Stomach (tissue), 9 donors: ENCODE data around the gene PRELID3B. TPM values are rescaled to one million over a fixed set of nuclear protein-coding genes. Genes with fewer than 3 reads are reported as not detected.

Source experiments
- DNase-seq, 2 donors: peaks; one replicate each; pipeline versions ENCODE4 v3.0.0 to v3.0.0-alpha.2; 2013 to 2019
- H3K27ac ChIP-seq, 5 donors: fragments of 200-600 bp in 4 of 5; sonication (generic) in 4 of 5; one replicate each; pipeline ENCODE4 v1.5.1; 2013 to 2019; ENCODE audit warnings: mild to moderate bottlenecking in 1 of 5, moderate library complexity in 1 of 5
- H3K27me3 ChIP-seq, 3 donors: fragments of 200-600 bp; sonication (generic); one replicate each; pipeline ENCODE4 v1.5.1; 2017 to 2019; ENCODE audit warnings: mixed run types in 1 of 3
- H3K36me3 ChIP-seq, 4 donors: fragments of 200-600 bp; sonication (generic); 1 replicate in 3 of 4; 2 replicates in 1 of 4; pipeline ENCODE4 v1.5.1; 2016 to 2019
- H3K4me1 ChIP-seq, 4 donors: fragments of 200-600 bp; sonication (generic); one replicate each; pipeline ENCODE4 v1.5.1; 2016 to 2019
- H3K4me3 ChIP-seq, 4 donors: fragments of 200-600 bp; sonication (generic) in 3 of 4; one replicate each; pipeline ENCODE4 v1.5.1; 2016 to 2019; ENCODE audit warnings: mild to moderate bottlenecking in 1 of 4
- H3K9me3 ChIP-seq, 4 donors: fragments of 200-600 bp; sonication (generic); one replicate each; pipeline ENCODE4 v1.5.1; 2016 to 2019
- EP300 ChIP-seq: sonication (generic); formaldehyde crosslinking; IDR thresholded peaks from one replicate; pipeline ENCODE4 v1.6.1; 2017; ENCODE audit warnings: antibody characterized with exemption
- POLR2A ChIP-seq, 4 donors: fragments of 450-650 bp; IDR thresholded peaks; one replicate each; pipeline ENCODE4 v1.6.1; 2016; ENCODE audit warnings: antibody characterized with exemption in 4 of 4, control low read depth in 2 of 4, mild to moderate bottlenecking in 1 of 4, moderate library complexity in 1 of 4
- POLR2AphosphoS5 ChIP-seq, 3 donors: sonication (generic); formaldehyde crosslinking; IDR thresholded peaks; one replicate each; pipeline ENCODE4 v1.6.1; 2016; ENCODE audit warnings: antibody characterized with exemption in 3 of 3
- WGBS, 5 donors: extraction: QIAGEN DNeasy Blood & Tissue Kit in 3 of 5; methylation state at CpG; one replicate each; pipeline versions ENCODE4 v1.1.5 to v1.1.7; 2013 to 2018; 5-methylcytosine and 5-hydroxymethylcytosine counted together
- intact Hi-C: fragments of 100-400 bp; cut with DNase I; formaldehyde crosslinking; loops from one replicate; pipeline ENCODE4 v1.15.1; 2023; ENCODE audit warnings: low total_unique reads
- polyA plus RNA-seq, 3 donors: library from polyadenylated mRNA; stranded (reverse); fragments of 200-250 nt; gene quantifications; one replicate each; pipeline ENCODE4 v1.2.3, GENCODE V29; 2013
- total RNA-seq, 5 donors: library from RNA; depleted of rRNA; stranded (reverse); fragments of >200 nt; gene quantifications; one replicate each; pipeline versions ENCODE4 v1.1.0 to v1.2.3, GENCODE V29; 2014 to 2016
- TF ChIP-seq, protein P1 (sequence below), 7 experiments: fragments of 450-650 bp in 4 of 7; fragments of 200-600 bp in 3 of 7; sonication (generic) in 3 of 7; IDR thresholded peaks; one replicate each; pipeline ENCODE4 v1.5.1; 2016 to 2019; ENCODE audit warnings: antibody characterized with exemption in 7 of 7, control low read depth in 2 of 7, mild to moderate bottlenecking in 1 of 7
- donor health status: healthy with polysubstance abuse.
- donor health status: Bipolar disorder and iron deficiency.
- donor health status: healthy.

The PRELID3B gene
- total and polyA plus RNA-seq, 8 donors: 20.0 to 322 (median 56.1) TPM

DNA sequence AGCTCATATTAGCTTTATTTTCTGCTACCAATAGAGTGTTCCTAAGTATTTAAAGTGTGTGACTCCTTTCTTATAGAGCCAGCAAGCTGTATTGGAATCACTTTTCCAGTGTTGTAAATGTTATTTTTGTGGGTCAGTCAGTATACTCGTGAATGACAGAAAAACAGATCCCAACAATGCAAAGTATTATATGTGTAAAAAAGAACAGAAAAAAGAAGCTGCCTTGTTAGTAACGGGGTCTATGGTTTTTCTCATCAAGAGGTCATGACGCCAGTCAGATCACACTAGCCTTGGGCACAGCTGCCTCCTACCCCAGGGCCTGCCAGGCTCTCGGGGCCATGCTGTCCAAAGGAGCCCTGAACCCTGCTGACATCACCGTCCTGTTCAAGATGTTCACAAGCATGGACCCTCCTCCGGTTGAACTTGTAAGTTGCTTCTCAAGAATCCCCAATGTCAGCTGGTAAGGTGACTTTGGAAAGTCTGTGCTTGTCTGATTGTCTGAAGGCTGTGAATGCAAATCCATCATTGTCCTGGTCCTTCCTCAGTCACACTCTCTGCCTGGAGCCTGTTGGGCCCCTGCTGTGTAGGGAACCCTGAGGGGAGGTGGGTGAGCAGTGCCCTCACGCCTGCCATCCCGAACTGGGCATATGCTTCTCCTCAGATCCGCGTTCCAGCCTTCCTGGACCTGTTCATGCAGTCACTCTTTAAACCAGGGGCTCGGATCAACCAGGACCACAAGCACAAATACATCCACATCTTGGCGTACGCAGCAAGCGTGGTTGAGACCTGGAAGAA, 51.7 kb downstream of the PRELID3B start:
- no peaks in the 10 kb centered on the region for H3K9me3 ChIP-seq
- H3K27me3 ChIP-seq: no peaks in the 10 kb centered on the region
- TF ChIP-seq POLR2AphosphoS5 (IDR thresholded peaks at IDR 0.05) (no peak), EP300 (no peak), POLR2A (IDR thresholded peaks at IDR 0.05) (no peak)
- TF ChIP-seq, protein P1, sequence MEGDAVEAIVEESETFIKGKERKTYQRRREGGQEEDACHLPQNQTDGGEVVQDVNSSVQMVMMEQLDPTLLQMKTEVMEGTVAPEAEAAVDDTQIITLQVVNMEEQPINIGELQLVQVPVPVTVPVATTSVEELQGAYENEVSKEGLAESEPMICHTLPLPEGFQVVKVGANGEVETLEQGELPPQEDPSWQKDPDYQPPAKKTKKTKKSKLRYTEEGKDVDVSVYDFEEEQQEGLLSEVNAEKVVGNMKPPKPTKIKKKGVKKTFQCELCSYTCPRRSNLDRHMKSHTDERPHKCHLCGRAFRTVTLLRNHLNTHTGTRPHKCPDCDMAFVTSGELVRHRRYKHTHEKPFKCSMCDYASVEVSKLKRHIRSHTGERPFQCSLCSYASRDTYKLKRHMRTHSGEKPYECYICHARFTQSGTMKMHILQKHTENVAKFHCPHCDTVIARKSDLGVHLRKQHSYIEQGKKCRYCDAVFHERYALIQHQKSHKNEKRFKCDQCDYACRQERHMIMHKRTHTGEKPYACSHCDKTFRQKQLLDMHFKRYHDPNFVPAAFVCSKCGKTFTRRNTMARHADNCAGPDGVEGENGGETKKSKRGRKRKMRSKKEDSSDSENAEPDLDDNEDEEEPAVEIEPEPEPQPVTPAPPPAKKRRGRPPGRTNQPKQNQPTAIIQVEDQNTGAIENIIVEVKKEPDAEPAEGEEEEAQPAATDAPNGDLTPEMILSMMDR (IDR thresholded peaks at IDR 0.05): no peak
- no peak for DNase-seq
- whole genome bisulfite sequencing, 5 donors: 92 to 95% (median 94%) methylated on average over 14 of the region's 14 CpGs
- intact Hi-C loops: no loop called here
- H3K36me3 ChIP-seq: peaks cover 84 to 100% (median 100%) of the 10 kb centered on the region in 4 donors
- peaks cover 0 to 22% (median 3%) of the 10 kb centered on the region in 4 donors for H3K4me1 ChIP-seq
- H3K27ac ChIP-seq: no peak overlapping the region
- H3K4me3 ChIP-seq: no peak overlapping the region

DNA sequence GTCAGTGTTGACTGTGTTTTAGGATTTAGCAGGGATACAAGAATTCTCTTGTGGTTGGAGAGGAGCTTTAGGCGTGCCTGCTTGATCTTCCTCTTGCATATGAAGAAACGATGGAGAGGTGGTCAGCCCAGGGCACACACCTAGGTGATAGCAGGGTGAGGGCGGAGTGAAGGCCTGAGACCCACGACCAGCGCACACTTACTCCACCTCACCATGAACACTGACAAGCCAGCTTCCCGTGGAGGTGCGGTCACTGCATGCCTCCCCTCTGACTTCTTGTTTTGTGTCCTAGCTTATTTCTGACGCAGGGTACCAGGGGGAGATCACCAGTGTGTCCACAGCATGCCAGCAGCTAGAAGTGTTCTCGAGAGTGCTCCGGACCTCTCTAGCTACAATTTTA, 53.4 kb downstream of the PRELID3B start:
- H3K4me3 ChIP-seq: no peak overlapping the region
- intact Hi-C loops: loop anchor here (10.0 kb wide), 2 partner anchors 56 to 84 kb away; partner anchors contain the start of gene PRELID3B
- no peaks in the 10 kb centered on the region for H3K27me3 ChIP-seq
- peaks cover under 1 to 23% (median 10%) of the 10 kb centered on the region in 4 donors for H3K4me1 ChIP-seq
- peaks cover 72 to 84% (median 83%) of the 10 kb centered on the region in 4 donors for H3K36me3 ChIP-seq
- H3K9me3 ChIP-seq: no peaks in the 10 kb centered on the region
- TF ChIP-seq POLR2AphosphoS5 (IDR thresholded peaks at IDR 0.05): no peak
- no peak for TF ChIP-seq EP300
- TF ChIP-seq, protein P1 (IDR thresholded peaks at IDR 0.05): no peak
- TF ChIP-seq POLR2A (IDR thresholded peaks at IDR 0.05): no peak
- DNase-seq: no peak
- H3K27ac ChIP-seq: no peak overlapping the region
- 86 to 94% (median 90%) methylated on average over 10 of the region's 10 CpGs for WGBS, 5 donors

DNA sequence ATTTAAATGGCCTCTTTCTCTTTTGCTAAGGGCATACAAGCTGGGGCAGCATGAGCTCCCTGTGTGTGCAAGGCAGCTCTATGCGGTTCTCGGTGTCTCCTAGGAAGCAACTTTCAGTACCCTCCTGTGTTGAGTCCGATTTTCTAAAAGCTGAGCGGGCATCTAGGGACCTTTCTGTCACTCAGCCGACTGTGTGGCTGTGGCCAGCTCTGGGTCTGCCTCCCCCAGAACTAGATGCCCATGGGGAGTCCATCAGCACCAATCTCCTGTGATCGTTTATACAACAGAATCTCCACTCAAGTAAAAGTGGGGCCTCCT, 54.1 kb downstream of the PRELID3B start:
- DNase-seq: peak in 1 of 2 donors; percentile 15
- intact Hi-C loops: loop anchor here (10.0 kb wide), 2 partner anchors 56 to 84 kb away; partner anchors contain the start of gene PRELID3B
- Histone ChIP-seq H3K4me3 (no peak overlapping the region), H3K4me1 (peaks cover 7 to 30% (median 16%) of the 10 kb centered on the region in 4 donors), H3K9me3 (no peaks in the 10 kb centered on the region), H3K27ac (no peak overlapping the region), H3K27me3 (no peaks in the 10 kb centered on the region), H3K36me3 (peaks cover 66 to 77% (median 77%) of the 10 kb centered on the region in 4 donors)
- TF ChIP-seq, protein P1 (IDR thresholded peaks at IDR 0.05): no peak
- TF ChIP-seq POLR2A (IDR thresholded peaks at IDR 0.05) (no peak), EP300 (no peak), POLR2AphosphoS5 (IDR thresholded peaks at IDR 0.05) (no peak)
- 86 to 94% (median 89%) methylated on average over 6 of the region's 6 CpGs for WGBS, 5 donors

DNA sequence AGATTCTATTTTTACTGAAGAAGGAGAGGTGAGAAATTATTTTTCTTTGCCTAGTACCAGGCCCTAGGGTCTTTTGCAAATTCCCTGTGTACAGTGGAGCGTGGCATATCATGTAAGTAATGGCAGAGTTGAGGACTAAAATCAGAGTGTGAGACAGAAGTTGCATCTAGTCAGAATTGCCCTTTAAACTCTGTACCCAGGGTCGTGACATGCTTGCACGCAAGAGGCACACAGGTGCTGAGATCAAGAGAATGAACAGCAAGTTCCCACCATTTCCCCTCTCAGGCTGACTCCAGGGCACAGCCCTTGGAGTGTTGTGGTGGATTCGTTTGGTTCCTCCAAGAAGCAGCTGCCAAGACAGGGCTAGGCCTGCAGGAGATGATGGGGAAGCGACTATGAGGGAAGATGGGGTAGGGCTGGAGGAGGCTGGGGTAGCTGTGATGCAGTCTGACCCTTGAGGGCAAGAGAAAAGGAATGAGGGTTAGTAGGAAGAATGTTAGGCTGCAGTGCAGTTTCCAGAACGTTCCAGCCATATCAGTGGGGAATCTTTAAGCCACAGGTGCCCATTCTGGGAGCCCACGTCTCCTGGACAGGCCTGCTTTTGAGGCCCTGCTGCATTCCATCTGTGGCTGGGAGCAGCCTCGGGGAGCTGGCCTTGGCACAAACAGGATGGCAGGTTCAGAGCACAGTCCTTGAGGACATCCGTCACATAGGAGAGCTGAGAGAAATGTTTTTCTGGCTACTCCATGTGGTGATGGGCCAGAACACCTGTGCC, 54.6 kb downstream of the PRELID3B start:
- H3K27ac ChIP-seq: no peak overlapping the region
- H3K4me3 ChIP-seq: no peak overlapping the region
- peaks cover 60 to 71% (median 71%) of the 10 kb centered on the region in 4 donors for H3K36me3 ChIP-seq
- intact Hi-C loops: loop anchor here (10.0 kb wide), 2 partner anchors 57 to 83 kb away; partner anchors contain the start of gene PRELID3B
- 88 to 93% (median 90%) methylated on average over 8 to 9 of the region's 9 CpGs for WGBS, 5 donors
- TF ChIP-seq POLR2A (IDR thresholded peaks at IDR 0.05) (no peak), EP300 (no peak), POLR2AphosphoS5 (IDR thresholded peaks at IDR 0.05) (no peak)
- TF ChIP-seq, protein P1 (IDR thresholded peaks at IDR 0.05): no peak
- H3K27me3 ChIP-seq: no peaks in the 10 kb centered on the region
- no peaks in the 10 kb centered on the region for H3K9me3 ChIP-seq
- peak; percentile 0 to 11 for DNase-seq
- peaks cover 8 to 35% (median 21%) of the 10 kb centered on the region in 4 donors for H3K4me1 ChIP-seq
